Neural progenitor cell (in vitro differentiated cells): ENCODE results near the gene JPH3. TPM values are rescaled to one million over a fixed set of nuclear protein-coding genes. Genes with fewer than 3 reads are reported as not detected.

Experiments
- DNase-seq: peaks from one replicate; pipeline ENCODE4 v3.0.0-alpha.2; 2016; ENCODE audit warnings: low spot score
- H2AFZ ChIP-seq: fragments of 200-600 bp; sonication (generic); replicated peaks from 2 replicates; pipeline ENCODE4 v1.6.1; 2016; ENCODE audit warnings: antibody characterized with exemption
- H3F3A ChIP-seq: fragments of 200-600 bp; sonication (generic); 2 replicates; pipeline ENCODE4 v1.6.1; 2016; ENCODE audit warnings: antibody characterized with exemption, low read depth
- H3K27ac ChIP-seq: fragments of 200-600 bp; sonication (generic); 2 replicates; pipeline ENCODE4 v1.5.1; 2016; ENCODE audit warnings: mild to moderate bottlenecking
- H3K27me3 ChIP-seq: fragments of 200-600 bp; sonication (generic); 2 replicates; pipeline ENCODE4 v1.6.1; 2016; ENCODE audit warnings: mild to moderate bottlenecking, moderate library complexity
- H3K36me3 ChIP-seq: fragments of 200-600 bp; sonication (generic); 2 replicates; pipeline ENCODE4 v1.5.1; 2016
- H3K4me1 ChIP-seq: fragments of 200-600 bp; sonication (generic); 2 replicates; pipeline ENCODE4 v1.6.1; 2016; ENCODE audit warnings: mixed run types
- H3K4me2 ChIP-seq: fragments of 200-600 bp; sonication (generic); 2 replicates; pipeline ENCODE4 v1.6.1; 2016
- H3K4me3 ChIP-seq: fragments of 200-600 bp; sonication (generic); 2 replicates; pipeline ENCODE4 v1.5.1; 2016
- H3K79me2 ChIP-seq: fragments of 200-600 bp; sonication (generic); 2 replicates; pipeline ENCODE4 v1.6.1; 2016; ENCODE audit warnings: low read depth
- H3K9ac ChIP-seq: fragments of 200-600 bp; sonication (generic); 2 replicates; pipeline ENCODE4 v1.6.1; 2016
- H3K9me3 ChIP-seq: fragments of 200-600 bp; sonication (generic); 2 replicates; pipeline ENCODE4 v1.5.1; 2016; ENCODE audit warnings: low read depth
- H4K20me1 ChIP-seq: fragments of 200-600 bp; sonication (generic); 2 replicates; pipeline ENCODE4 v1.6.1; 2016; ENCODE audit warnings: low read depth
- H3K27ac Mint-ChIP-seq: 3 replicates; pipeline ENCODE4 v1.8.0; 2021; ENCODE audit warnings: mixed read lengths
- H3K27me3 Mint-ChIP-seq: 2 replicates; pipeline ENCODE4 v1.8.0; 2022; ENCODE audit warnings: low read depth, mild to moderate bottlenecking, inconsistent platforms, moderate library complexity, mixed read lengths; ENCODE audit not compliant: insufficient read depth
- H3K36me3 Mint-ChIP-seq: 3 replicates; pipeline ENCODE4 v1.8.0; 2021; ENCODE audit warnings: mixed read lengths
- H3K4me1 Mint-ChIP-seq: 3 replicates; pipeline ENCODE4 v1.8.0; 2021; ENCODE audit warnings: mixed read lengths
- H3K4me3 Mint-ChIP-seq: 3 replicates; pipeline ENCODE4 v1.8.0; 2021; ENCODE audit warnings: mild to moderate bottlenecking, moderate library complexity, mixed read lengths
- H3K9me3 Mint-ChIP-seq: 3 replicates; pipeline ENCODE4 v1.8.0; 2020; ENCODE audit warnings: mixed read lengths
- CTCF ChIP-seq: fragments of 200-600 bp; sonication (generic); IDR thresholded peaks from 2 replicates; pipeline ENCODE4 v1.5.1; 2017; ENCODE audit warnings: antibody characterized with exemption, mild to moderate bottlenecking
- EZH2 ChIP-seq: fragments of 200-600 bp; sonication (generic); IDR thresholded peaks from 2 replicates; pipeline ENCODE4 v1.6.1; 2017; ENCODE audit warnings: antibody characterized with exemption, mild to moderate bottlenecking, moderate library complexity
- EZH2phosphoT487 ChIP-seq: fragments of 200-600 bp; sonication (generic); IDR thresholded peaks from 2 replicates; pipeline ENCODE4 v1.6.1; 2017; ENCODE audit warnings: antibody characterized with exemption
- total RNA-seq: library from RNA; depleted of rRNA; stranded (reverse); fragments of >200 nt; gene quantifications from 2 replicates; pipeline ENCODE4 v1.2.3, GENCODE V29; 2015; ENCODE audit warnings: low replicate concordance

The JPH3 gene
- total RNA-seq, 1 donor from 2014 or later: 7.1 TPM

GRCh38 chr16:87687998-87688529, 85.8 kb downstream of the JPH3 start:
- Histone ChIP-seq H2AFZ (no peak overlapping the region), H3F3A (no peaks in the 10 kb centered on the region), H3K4me2 (no peak overlapping the region), H3K4me1 (no peaks in the 10 kb centered on the region), H3K36me3 (no peaks in the 10 kb centered on the region), H3K9ac (no peak overlapping the region), H4K20me1 (no peaks in the 10 kb centered on the region), H3K4me3 (no peak overlapping the region), H3K79me2 (no peaks in the 10 kb centered on the region), H3K9me3 (no peaks in the 10 kb centered on the region), H3K27me3 (no peaks in the 10 kb centered on the region), H3K27ac (no peak overlapping the region)
- Mint-ChIP-seq H3K4me1 (no peaks in the 10 kb centered on the region), H3K27ac (no peak overlapping the region), H3K4me3 (no peak overlapping the region), H3K36me3 (no peaks in the 10 kb centered on the region), H3K9me3 (no peaks in the 10 kb centered on the region), H3K27me3 (peaks cover 2% of the 10 kb centered on the region)
- TF ChIP-seq CTCF: no peak
- no peak for TF ChIP-seq EZH2
- no peak for TF ChIP-seq EZH2phosphoT487
- DNase-seq: no peak

- H3K9ac ChIP-seq: no peak overlapping the region
Measured at GRCh38 chr16:87688876-87689815, 86.8 kb downstream of the JPH3 start.

GRCh38 chr16:87689956-87690465, 87.7 kb downstream of the JPH3 start:
- Mint-ChIP-seq H3K9me3 (no peaks in the 10 kb centered on the region), H3K36me3 (no peaks in the 10 kb centered on the region), H3K4me1 (no peaks in the 10 kb centered on the region), H3K27ac (no peak overlapping the region), H3K27me3 (peaks cover 8% of the 10 kb centered on the region), H3K4me3 (no peak overlapping the region)
- Histone ChIP-seq H3F3A (no peaks in the 10 kb centered on the region), H3K4me3 (no peak overlapping the region), H3K9me3 (no peaks in the 10 kb centered on the region), H3K79me2 (no peaks in the 10 kb centered on the region), H3K36me3 (no peaks in the 10 kb centered on the region), H3K4me2 (no peak overlapping the region), H3K9ac (no peak overlapping the region), H2AFZ (no peak overlapping the region), H3K27ac (no peak overlapping the region), H4K20me1 (peaks cover 7% of the 10 kb centered on the region), H3K27me3 (no peaks in the 10 kb centered on the region), H3K4me1 (no peaks in the 10 kb centered on the region)
- no peak for TF ChIP-seq CTCF
- TF ChIP-seq EZH2phosphoT487: no peak
- no peak for TF ChIP-seq EZH2
- no peak for DNase-seq

More at GRCh38 chr16:87688876-87689815, 86.8 kb downstream of the JPH3 start:
- Histone ChIP-seq H4K20me1 (peaks cover 7% of the 10 kb centered on the region), H3K9me3 (no peaks in the 10 kb centered on the region), H3K79me2 (no peaks in the 10 kb centered on the region), H3K27ac (no peak overlapping the region), H3K27me3 (no peaks in the 10 kb centered on the region), H3K4me1 (no peaks in the 10 kb centered on the region), H3K4me3 (no peak overlapping the region), H2AFZ (no peak overlapping the region), H3K36me3 (no peaks in the 10 kb centered on the region), H3K4me2 (no peak overlapping the region), H3F3A (no peaks in the 10 kb centered on the region)
- H3K4me3 Mint-ChIP-seq: no peak overlapping the region
- no peaks in the 10 kb centered on the region for H3K36me3 Mint-ChIP-seq
- no peak overlapping the region for H3K27ac Mint-ChIP-seq
- DNase-seq: no peak
- no peaks in the 10 kb centered on the region for H3K9me3 Mint-ChIP-seq
- H3K27me3 Mint-ChIP-seq: peaks cover 2% of the 10 kb centered on the region
- TF ChIP-seq CTCF: no peak
- TF ChIP-seq EZH2: no peak
- no peak for TF ChIP-seq EZH2phosphoT487
- H3K4me1 Mint-ChIP-seq: no peaks in the 10 kb centered on the region
